Peyer's patch (tissue), 4 donors: ENCODE data around the gene ZNF580. TPM values are rescaled to one million over a fixed set of nuclear protein-coding genes. Genes with fewer than 3 reads are reported as not detected.

Source experiments
- DNase-seq, 3 donors: peaks; one replicate each; pipeline ENCODE4 v3.0.0-alpha.2; 2017 to 2019
- H3K27ac ChIP-seq, 4 donors: fragments of 200-600 bp; sonication (generic); one replicate each; pipeline ENCODE4 v1.5.1; 2016 to 2019
- H3K27me3 ChIP-seq, 2 donors: fragments of 200-600 bp; sonication (generic); one replicate each; pipeline ENCODE4 v1.5.1; 2019
- H3K36me3 ChIP-seq, 3 donors: fragments of 200-600 bp; sonication (generic); one replicate each; pipeline ENCODE4 v1.5.1; 2016 to 2019
- H3K4me1 ChIP-seq, 4 donors: fragments of 200-600 bp; sonication (generic); one replicate each; pipeline ENCODE4 v1.5.1; 2016 to 2019
- H3K4me3 ChIP-seq, 4 donors: fragments of 200-600 bp; sonication (generic); 1 replicate in 3 of 4; 2 replicates in 1 of 4; pipeline ENCODE4 v1.5.1; 2016 to 2019; ENCODE audit warnings: mild to moderate bottlenecking in 1 of 4
- H3K9me3 ChIP-seq, 4 donors: fragments of 200-600 bp; sonication (generic); one replicate each; pipeline ENCODE4 v1.5.1; 2016 to 2019; ENCODE audit warnings: mild to moderate bottlenecking in 1 of 4
- CTCF ChIP-seq, 6 experiments: fragments of 450-650 bp in 4 of 6; fragments of 200-600 bp in 2 of 6; sonication (generic) in 1 of 6; IDR thresholded peaks; one replicate each; pipeline ENCODE4 v1.5.1; 2017 to 2019; ENCODE audit warnings: antibody characterized with exemption in 6 of 6, mild to moderate bottlenecking in 3 of 6, moderate library complexity in 1 of 6
- POLR2A ChIP-seq, 2 donors: fragments of 450-650 bp; IDR thresholded peaks; one replicate each; pipeline ENCODE4 v1.5.1; 2017; ENCODE audit warnings: antibody characterized with exemption in 2 of 2, mild to moderate bottlenecking in 2 of 2, moderate library complexity in 2 of 2
- total RNA-seq, 4 donors: library from RNA; depleted of rRNA; stranded (reverse); fragments of >200 nt; gene quantifications; one replicate each; pipeline ENCODE4 v1.1.0, GENCODE V29; 2016

The ZNF580 gene
- total RNA-seq, 4 donors from 2014 or later = 12.3 to 38.4 (median 25.2) TPM

- H3K27me3 ChIP-seq = no peaks in the 10 kb centered on the region
- H3K36me3 ChIP-seq = peaks cover 0 to 44% (median 0%) of the 10 kb centered on the region in 3 donors
- H3K27ac ChIP-seq = no peak overlapping the region
These were observed 25.9 kb upstream of the ZNF580 start for GRCh38 chr19:55614711-55615542.

GRCh38 chr19:55615543-55616394, 25.0 kb upstream of the ZNF580 start:
- H3K9me3 ChIP-seq = no peaks in the 10 kb centered on the region
- no peak overlapping the region for H3K27ac ChIP-seq
- DNase-seq = no peak
- H3K36me3 ChIP-seq = peaks cover 0 to 37% (median 0%) of the 10 kb centered on the region in 3 donors
- H3K27me3 ChIP-seq = no peaks in the 10 kb centered on the region
- peaks cover 0 to 7% (median 0%) of the 10 kb centered on the region in 4 donors for H3K4me1 ChIP-seq
- no peak overlapping the region for H3K4me3 ChIP-seq
- TF ChIP-seq CTCF (IDR thresholded peaks at IDR 0.05) (no peak), POLR2A (IDR thresholded peaks at IDR 0.05) (no peak)

More at GRCh38 chr19:55614711-55615542, 25.9 kb upstream of the ZNF580 start:
- DNase-seq = no peak
- H3K4me3 ChIP-seq = no peak overlapping the region
- H3K4me1 ChIP-seq = peaks cover 0 to 7% (median 0%) of the 10 kb centered on the region in 4 donors
- TF ChIP-seq CTCF (IDR thresholded peaks at IDR 0.05) (no peak), POLR2A (IDR thresholded peaks at IDR 0.05) (no peak)
- no peaks in the 10 kb centered on the region for H3K9me3 ChIP-seq

- no peak overlapping the region for H3K27ac ChIP-seq
- no peaks in the 10 kb centered on the region for H3K27me3 ChIP-seq
- TF ChIP-seq CTCF (IDR thresholded peaks at IDR 0.05) (no peak), POLR2A (IDR thresholded peaks at IDR 0.05) (no peak)
- peaks cover 0 to 2% (median 0%) of the 10 kb centered on the region in 4 donors for H3K4me1 ChIP-seq
- no peak overlapping the region for H3K4me3 ChIP-seq
- no peak for DNase-seq
- H3K9me3 ChIP-seq = no peaks in the 10 kb centered on the region
- peaks cover 0 to 43% (median 0%) of the 10 kb centered on the region in 3 donors for H3K36me3 ChIP-seq
These were observed 24.4 kb upstream of the ZNF580 start for GRCh38 chr19:55616395-55616875.

GRCh38 chr19:55617426-55617825, 23.4 kb upstream of the ZNF580 start:
- Histone ChIP-seq H3K36me3 (peaks cover 0 to 53% (median 0%) of the 10 kb centered on the region in 3 donors), H3K9me3 (no peaks in the 10 kb centered on the region), H3K27me3 (no peaks in the 10 kb centered on the region), H3K27ac (no peak overlapping the region), H3K4me1 (no peaks in the 10 kb centered on the region), H3K4me3 (no peak overlapping the region)
- TF ChIP-seq CTCF (IDR thresholded peaks at IDR 0.05) = no peak
- TF ChIP-seq POLR2A (IDR thresholded peaks at IDR 0.05) = no peak
- DNase-seq = no peak

- TF ChIP-seq CTCF (IDR thresholded peaks at IDR 0.05) (no peak), POLR2A (IDR thresholded peaks at IDR 0.05) (no peak)
- H3K27ac ChIP-seq = peak overlapping the region in 1 of 4 donors; percentile 0
- H3K36me3 ChIP-seq = peaks cover 0 to 54% (median 0%) of the 10 kb centered on the region in 3 donors
- H3K27me3 ChIP-seq = no peaks in the 10 kb centered on the region
- no peaks in the 10 kb centered on the region for H3K4me1 ChIP-seq
- DNase-seq = no peak
- H3K9me3 ChIP-seq = no peaks in the 10 kb centered on the region
- H3K4me3 ChIP-seq = no peak overlapping the region
These were observed 22.4 kb upstream of the ZNF580 start for GRCh38 chr19:55618426-55618825.
